VCaP (cell line): ENCODE data around the gene MYBPC2.

Experiments
- H3K27ac ChIP-seq: fragments of 450-650 bp; 2 replicates; pipeline ENCODE4 v1.5.1; 2017
- CTCF ChIP-seq: fragments of 450-650 bp; conservative IDR thresholded peaks from 2 replicates; pipeline ENCODE4 v1.5.1; 2017; ENCODE audit warnings: mild to moderate bottlenecking, moderate library complexity

Gene MYBPC2

DNA sequence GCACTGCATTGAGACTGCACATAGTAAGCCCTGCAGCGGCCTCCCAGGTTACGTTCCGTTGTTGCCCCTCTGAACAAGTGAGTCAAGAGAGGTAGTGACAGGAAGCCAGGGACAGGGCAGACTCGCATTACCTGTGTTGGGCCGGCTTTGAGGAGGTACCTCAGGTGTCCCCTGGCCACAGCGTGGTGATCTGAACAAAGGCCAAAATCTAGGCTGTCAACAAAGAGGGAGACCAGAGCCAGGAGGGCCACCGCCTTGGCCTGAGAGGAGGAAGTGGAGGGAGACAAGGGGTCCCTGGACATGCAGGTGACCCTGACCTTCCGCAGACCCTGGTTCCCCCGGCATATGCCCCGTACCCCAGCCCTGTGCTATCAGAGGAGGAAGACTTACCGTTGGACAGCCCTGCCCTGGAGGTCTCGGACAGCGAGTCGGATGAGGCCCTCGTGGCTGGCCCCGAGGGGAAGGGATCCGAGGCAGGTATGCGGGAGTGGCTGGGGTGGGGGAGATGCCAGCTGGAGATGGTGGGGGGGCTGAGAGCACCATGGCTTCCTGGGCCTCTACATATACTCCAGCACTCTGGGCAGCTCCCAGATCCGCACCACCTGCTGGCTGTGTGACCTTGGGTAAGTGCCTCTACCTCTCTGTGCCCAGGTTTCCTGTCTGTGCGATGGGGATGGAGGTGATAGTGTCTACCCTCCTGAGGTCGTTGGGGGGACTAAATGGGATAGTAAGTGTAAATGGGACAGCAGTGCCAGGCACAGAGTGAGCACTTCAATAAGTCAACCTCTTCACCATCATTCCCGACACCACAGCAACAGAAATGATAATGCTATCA is 9.2 kb upstream of the MYBPC2 start:
- no peak overlapping the region for H3K27ac ChIP-seq
- TF ChIP-seq CTCF: no peak

DNA sequence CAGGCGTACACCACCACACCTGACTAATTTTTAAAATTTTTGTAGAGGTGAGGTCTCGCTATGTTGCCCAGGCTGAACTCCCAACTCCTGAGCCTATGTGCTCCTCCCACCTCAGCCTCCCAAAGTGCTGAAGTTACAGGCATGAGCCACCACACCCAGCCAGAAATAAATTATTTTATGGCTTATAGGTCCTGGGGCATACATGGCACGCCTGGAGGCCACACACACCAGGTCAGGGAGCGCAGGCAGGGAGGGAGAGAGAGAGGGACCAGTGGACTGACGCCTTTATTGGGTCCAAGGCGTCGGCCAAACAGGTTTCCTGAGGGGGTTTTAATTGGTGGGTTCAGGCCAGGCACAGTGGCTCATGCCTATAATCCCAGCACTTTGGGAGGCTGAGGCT is 7.1 kb upstream of the MYBPC2 start:
- TF ChIP-seq CTCF: no peak
- no peak overlapping the region for H3K27ac ChIP-seq

DNA sequence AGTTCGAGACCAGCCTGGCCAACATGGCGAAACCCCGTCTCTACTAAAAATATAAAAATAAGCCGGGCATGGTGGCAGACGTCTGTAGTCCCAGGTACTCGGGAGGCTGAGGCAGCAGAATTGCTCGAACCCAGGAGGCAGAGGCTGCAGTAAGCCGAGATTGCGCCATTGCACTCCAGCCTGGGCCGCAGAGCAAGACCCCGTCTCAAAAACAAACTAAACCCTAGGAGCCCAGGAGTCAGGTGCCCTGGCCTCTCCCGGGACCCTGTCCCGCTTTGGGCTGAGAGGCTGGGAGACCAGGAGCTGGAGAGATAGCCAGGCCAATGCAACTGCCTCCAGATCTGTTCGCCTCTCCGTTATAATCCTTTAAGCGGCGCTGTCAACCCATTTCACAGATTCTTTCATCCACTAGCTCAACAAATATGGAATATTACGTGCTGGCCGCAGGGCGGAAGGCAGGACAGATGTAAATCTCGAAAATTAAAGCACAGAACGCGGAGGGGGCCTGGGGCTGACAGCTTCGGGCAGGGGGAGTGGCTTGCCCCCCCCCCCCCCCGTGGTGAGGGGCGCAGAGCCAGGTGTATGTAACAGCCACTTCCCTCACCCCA is 5.3 kb upstream of the MYBPC2 start:
- no peak for TF ChIP-seq CTCF
- H3K27ac ChIP-seq: peak overlapping the region; percentile 58

DNA sequence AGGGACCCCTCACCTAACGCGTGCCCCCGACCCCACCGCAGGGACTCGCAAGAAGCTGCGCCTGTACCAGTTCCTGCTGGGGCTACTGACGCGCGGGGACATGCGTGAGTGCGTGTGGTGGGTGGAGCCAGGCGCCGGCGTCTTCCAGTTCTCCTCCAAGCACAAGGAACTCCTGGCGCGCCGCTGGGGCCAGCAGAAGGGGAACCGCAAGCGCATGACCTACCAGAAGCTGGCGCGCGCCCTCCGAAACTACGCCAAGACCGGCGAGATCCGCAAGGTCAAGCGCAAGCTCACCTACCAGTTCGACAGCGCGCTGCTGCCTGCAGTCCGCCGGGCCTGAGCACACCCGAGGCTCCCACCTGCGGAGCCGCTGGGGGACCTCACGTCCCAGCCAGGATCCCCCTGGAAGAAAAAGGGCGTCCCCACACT is 4.7 kb upstream of the MYBPC2 start:
- no peak for TF ChIP-seq CTCF
- H3K27ac ChIP-seq: peak overlapping the region; percentile 58

- H3K27ac ChIP-seq: no peak overlapping the region
Observed at GRCh38 chr19:50428772-50429463, 3.8 kb upstream of the MYBPC2 start.

GRCh38 chr19:50430888-50431342 is 1.8 kb upstream of the MYBPC2 start:
- no peak overlapping the region; the same call in 1 of the 2 replicates for H3K27ac ChIP-seq
- TF ChIP-seq CTCF: no peak

More at GRCh38 chr19:50428772-50429463, 3.8 kb upstream of the MYBPC2 start:
- TF ChIP-seq CTCF: no peak
